IPS-18c (cell line): Measurements from ENCODE around the gene IL1RAPL2.
"Not testable (repeated sequence)": the region's sequence is repeated elsewhere in the genome, so short reads cannot be mapped to it uniquely, and the experiment has no call there.

Source experiments
- H3K4me3 ChIP-seq: 2 replicates; pipeline ENCODE4 v1.7.0; 2013; ENCODE audit warnings: low read depth, mild to moderate bottlenecking, low read length, moderate library complexity; ENCODE audit not compliant: insufficient read depth
- H3K9me3 ChIP-seq: one replicate; pipeline ENCODE4 v1.6.1; 2013; ENCODE audit warnings: mild to moderate bottlenecking, low read length, moderate library complexity; ENCODE audit not compliant: control insufficient read depth, insufficient read depth

The IL1RAPL2 gene

DNA sequence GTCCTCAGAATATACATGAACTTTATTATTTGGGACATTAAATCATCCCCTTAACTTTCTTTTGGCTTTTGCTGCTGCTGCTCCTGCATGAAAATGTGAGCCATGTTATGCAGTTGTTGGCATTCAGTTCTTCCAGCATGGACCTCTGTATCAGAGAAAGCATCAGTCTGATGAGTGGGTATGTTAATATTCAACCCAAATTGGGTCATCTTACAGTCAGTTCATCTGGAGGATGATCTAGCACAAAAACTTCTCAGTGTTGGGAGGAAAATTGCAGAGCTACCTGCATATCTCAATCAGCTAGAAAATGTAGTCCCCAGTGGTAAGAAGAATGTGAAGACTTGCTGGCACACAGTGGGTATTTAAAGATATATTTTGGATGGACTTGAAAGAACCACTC is 96.7 kb downstream of the IL1RAPL2 start:
- H3K9me3 ChIP-seq: no peaks in the 10 kb centered on the region
- H3K4me3 ChIP-seq: no peak overlapping the region

- no peak overlapping the region for H3K4me3 ChIP-seq
- H3K9me3 ChIP-seq: no peaks in the 10 kb centered on the region
These were observed 99.7 kb downstream of the IL1RAPL2 start for GRCh38 chrX:104665691-104666090.

DNA sequence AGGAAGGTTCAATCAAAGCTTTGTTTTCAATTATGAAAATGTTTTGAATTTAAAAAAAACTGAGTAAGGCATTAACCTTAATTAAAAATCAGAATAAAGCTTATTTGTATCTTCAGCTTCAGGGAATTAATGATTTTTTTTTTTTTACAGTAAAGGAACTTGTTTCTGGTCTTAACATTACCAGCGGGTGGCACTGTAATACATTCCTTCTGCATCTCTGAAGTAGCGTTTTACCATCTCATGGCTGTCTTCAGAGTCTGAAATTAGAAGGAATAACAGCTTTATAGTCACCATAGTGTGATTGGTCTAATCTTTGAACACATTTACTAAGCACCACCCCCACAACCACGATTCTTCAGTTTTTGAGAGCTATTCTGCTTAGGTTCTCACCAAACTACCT is 102.6 kb downstream of the IL1RAPL2 start:
- Histone ChIP-seq H3K4me3 (no peak overlapping the region), H3K9me3 (no peaks in the 10 kb centered on the region)

DNA sequence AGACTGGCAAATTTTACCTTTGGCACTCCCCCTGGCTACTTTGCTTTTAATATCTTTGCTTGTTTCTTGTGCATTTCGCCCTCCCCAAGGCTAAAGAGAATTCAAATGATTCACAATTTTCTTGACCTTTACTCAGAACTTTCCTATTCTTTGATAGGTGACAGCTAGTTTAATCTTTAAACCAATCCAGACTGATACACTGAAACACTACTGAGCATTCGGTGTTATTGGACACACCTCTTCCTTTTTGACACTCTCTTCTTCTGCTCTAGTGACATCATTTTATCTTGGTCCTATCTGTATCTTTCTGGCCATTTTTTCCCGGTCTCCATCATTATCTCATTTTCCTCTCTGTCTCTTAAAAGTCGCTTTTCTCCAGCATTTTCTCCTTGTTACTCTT is 103.1 kb downstream of the IL1RAPL2 start:
- H3K4me3 ChIP-seq: no peak overlapping the region
- no peaks in the 10 kb centered on the region for H3K9me3 ChIP-seq

- Histone ChIP-seq H3K4me3 (no peak overlapping the region), H3K9me3 (no peaks in the 10 kb centered on the region)
These were observed 104.1 kb downstream of the IL1RAPL2 start for GRCh38 chrX:104670051-104670450.

- not testable (repeated sequence) for H3K9me3 ChIP-seq, H3K4me3 ChIP-seq
These were observed 111.5 kb downstream of the IL1RAPL2 start for GRCh38 chrX:104677517-104677916.

DNA sequence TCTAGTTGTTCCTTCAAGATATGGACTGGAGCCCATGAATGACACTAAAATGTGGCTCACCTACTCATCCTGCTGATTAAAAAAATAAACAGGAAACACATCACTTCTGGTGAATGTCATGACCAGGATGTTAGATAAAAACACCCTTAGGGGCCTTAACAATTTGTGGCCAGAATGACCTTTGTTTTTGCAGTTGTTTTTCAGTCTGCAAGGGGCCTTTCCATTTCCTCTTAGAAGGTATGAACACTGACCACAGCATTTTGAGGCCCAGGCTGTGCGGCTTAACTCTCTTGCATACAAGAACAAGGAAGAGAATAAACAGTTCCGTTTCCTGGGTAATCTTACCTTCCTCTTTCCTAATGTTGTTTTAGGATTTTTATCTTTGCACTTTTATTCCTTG is 113.2 kb downstream of the IL1RAPL2 start:
- H3K4me3 ChIP-seq: no peak overlapping the region
- no peaks in the 10 kb centered on the region for H3K9me3 ChIP-seq

DNA sequence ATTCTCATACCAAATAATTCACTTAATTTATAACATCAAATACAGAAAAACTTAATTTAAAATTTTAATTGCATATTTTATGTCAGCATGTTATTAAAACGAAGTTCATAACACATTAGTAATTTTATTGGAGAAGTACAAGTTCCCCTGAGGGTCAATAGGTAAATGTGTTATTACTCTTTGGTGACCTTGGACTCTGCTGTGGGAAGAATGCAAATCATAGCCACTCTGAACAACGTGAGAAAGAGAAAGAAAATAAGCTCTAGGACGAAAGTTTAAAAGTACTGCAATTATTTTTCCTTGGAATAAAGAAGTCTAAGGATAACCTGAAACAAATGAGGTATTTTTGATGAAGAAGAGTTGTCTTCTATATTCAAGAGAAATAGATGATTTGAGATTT is 115.2 kb downstream of the IL1RAPL2 start:
- Histone ChIP-seq H3K9me3 (peaks cover 2% of the 10 kb centered on the region), H3K4me3 (no peak overlapping the region)

- peaks cover 2% of the 10 kb centered on the region for H3K9me3 ChIP-seq
- H3K4me3 ChIP-seq: no peak overlapping the region
These were observed 118.1 kb downstream of the IL1RAPL2 start for GRCh38 chrX:104684077-104684476.

GRCh38 chrX:104695593-104695992 is 129.6 kb downstream of the IL1RAPL2 start:
- Histone ChIP-seq H3K9me3 (no peaks in the 10 kb centered on the region), H3K4me3 (no peak overlapping the region)

GRCh38 chrX:104696667-104697066 is 130.7 kb downstream of the IL1RAPL2 start:
- H3K9me3 ChIP-seq: no peaks in the 10 kb centered on the region

GRCh38 chrX:104697294-104697693 is 131.3 kb downstream of the IL1RAPL2 start:
- H3K9me3 ChIP-seq: no peaks in the 10 kb centered on the region

More at GRCh38 chrX:104696667-104697066, 130.7 kb downstream of the IL1RAPL2 start:
- H3K4me3 ChIP-seq: no peak overlapping the region

DNA sequence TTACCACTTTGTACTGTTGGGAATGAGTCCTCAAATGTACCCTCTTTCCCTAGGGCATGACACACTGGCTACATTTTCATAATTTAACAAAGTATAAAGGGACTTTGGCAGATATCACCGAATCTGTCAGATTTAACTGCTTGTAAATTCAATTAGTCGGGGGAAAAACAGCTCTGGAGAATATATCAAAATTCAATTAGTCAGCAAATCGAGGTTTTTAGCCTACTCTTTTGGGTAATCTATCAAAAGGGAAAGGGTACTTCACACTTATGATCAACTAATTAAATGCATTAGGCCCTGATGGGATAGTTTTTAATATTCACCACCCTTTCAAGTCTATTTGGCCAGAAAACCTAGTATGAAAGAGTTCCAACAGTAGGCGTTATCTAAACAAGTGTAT is 141.0 kb downstream of the IL1RAPL2 start:
- Histone ChIP-seq H3K9me3 (no peaks in the 10 kb centered on the region), H3K4me3 (no peak overlapping the region)

More at GRCh38 chrX:104697294-104697693, 131.3 kb downstream of the IL1RAPL2 start:
- no peak overlapping the region for H3K4me3 ChIP-seq

- no peaks in the 10 kb centered on the region for H3K9me3 ChIP-seq
- H3K4me3 ChIP-seq: no peak overlapping the region
These were observed 141.6 kb downstream of the IL1RAPL2 start for GRCh38 chrX:104707572-104707971.

DNA sequence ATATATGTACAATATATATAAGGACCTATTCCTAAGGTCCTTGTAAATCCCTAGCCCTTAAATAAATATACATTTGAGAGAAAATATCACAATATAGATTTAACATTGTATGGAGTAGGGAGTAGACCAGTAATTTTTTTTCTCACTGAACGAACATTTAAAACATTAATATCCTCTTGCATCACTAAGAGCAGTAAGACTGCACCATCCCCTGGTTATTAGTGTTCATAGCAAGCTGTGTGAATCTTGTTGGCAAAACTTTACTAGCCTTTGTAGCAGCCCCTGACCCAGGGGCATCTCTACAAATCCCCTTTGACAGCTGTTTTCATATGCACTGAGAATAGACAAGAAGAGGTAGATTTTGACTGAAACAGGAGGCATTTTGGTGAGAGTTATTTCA is 146.5 kb downstream of the IL1RAPL2 start:
- H3K4me3 ChIP-seq: no peak overlapping the region

GRCh38 chrX:104721854-104722253 is 155.9 kb downstream of the IL1RAPL2 start:
- H3K9me3 ChIP-seq: no peaks in the 10 kb centered on the region
- no peak overlapping the region for H3K4me3 ChIP-seq

More for the DNA sequence above, 146.5 kb downstream of the IL1RAPL2 start:
- H3K9me3 ChIP-seq: no peaks in the 10 kb centered on the region

DNA sequence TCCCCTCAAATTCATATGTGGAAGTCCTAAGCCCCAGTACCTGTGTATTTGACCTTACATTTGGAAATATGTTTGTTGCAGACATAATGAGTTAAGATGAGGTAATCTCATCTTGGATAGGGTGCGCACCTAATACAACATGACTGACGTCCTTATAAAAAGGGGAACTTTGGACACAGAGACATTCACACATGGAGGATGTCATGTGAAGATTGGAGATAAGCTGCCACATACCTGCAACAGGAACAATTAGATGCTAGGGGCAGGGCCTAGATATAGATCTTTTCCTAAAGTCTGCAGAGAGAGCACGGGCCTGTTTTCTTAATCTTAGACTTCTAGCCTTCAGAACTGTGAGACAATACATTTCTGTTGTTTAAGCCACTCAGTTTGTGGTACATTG is 162.5 kb downstream of the IL1RAPL2 start:
- Histone ChIP-seq H3K4me3 (no peak overlapping the region), H3K9me3 (no peaks in the 10 kb centered on the region)

DNA sequence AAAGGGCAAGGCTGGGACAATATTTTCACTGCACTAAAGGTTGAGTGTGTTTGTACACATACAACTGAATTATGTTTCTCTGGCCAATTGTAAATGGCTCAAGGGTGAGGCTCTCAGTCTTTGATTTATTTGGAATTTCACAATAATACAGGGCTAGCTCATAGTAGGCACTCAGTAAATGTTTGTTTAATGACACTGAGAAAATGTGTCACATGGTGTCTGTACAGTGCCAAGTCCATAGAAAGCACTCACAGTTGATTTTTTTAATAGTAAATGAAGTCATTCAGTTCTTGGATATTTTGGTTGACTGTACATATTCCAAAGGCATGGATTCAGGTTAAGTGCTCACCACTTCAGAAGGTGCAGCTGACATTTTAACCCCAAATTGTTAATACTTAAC is 176.4 kb downstream of the IL1RAPL2 start:
- Histone ChIP-seq H3K9me3 (no peaks in the 10 kb centered on the region), H3K4me3 (no peak overlapping the region)

GRCh38 chrX:104745152-104745551 is 179.2 kb downstream of the IL1RAPL2 start:
- Histone ChIP-seq H3K9me3 (no peaks in the 10 kb centered on the region), H3K4me3 (no peak overlapping the region)
